Heart left ventricle (tissue), 16 donors: ENCODE results near the gene ALDH3B1. TPM values are rescaled to one million over a fixed set of nuclear protein-coding genes. Genes with fewer than 3 reads are reported as not detected.

Experiments used
- ATAC-seq, 4 donors: fragments of 200-7000 bp; cut with Tn5 transposase; one replicate each; pipeline ENCODE4 v1.9.1; 2020 to 2022; ENCODE audit warnings: moderate library complexity in 4 of 4, mild to moderate bottlenecking in 3 of 4, moderate number of reproducible peaks in 1 of 4
- DNase-seq, 5 donors: peaks; one replicate each; pipeline ENCODE4 v3.0.0-alpha.2; 2020
- H3K27ac ChIP-seq, 12 donors: fragments of 200-600 bp; sonication (generic) in 4 of 12; one replicate each; pipeline versions ENCODE4 v1.5.0 to v1.8.0; 2016 to 2022; ENCODE audit warnings: mild to moderate bottlenecking in 2 of 12
- H3K27me3 ChIP-seq, 9 donors: fragments of 200-600 bp; sonication (generic) in 2 of 9; one replicate each; pipeline versions ENCODE4 v1.5.1 to v1.8.0; 2016 to 2022; ENCODE audit warnings: mild to moderate bottlenecking in 3 of 9
- H3K36me3 ChIP-seq, 9 donors: fragments of 200-600 bp; sonication (generic) in 2 of 9; one replicate each; pipeline versions ENCODE4 v1.5.0 to v1.8.0; 2018 to 2022; ENCODE audit warnings: mild to moderate bottlenecking in 2 of 9
- H3K4me1 ChIP-seq, 12 donors: fragments of 200-600 bp; sonication (generic) in 4 of 12; one replicate each; pipeline versions ENCODE4 v1.5.0 to v1.8.0; 2016 to 2022; ENCODE audit warnings: mild to moderate bottlenecking in 3 of 12
- H3K4me3 ChIP-seq, 12 donors: fragments of 200-600 bp; sonication (generic) in 4 of 12; one replicate each; pipeline versions ENCODE4 v1.5.0 to v1.8.0; 2017 to 2022; ENCODE audit warnings: mild to moderate bottlenecking in 9 of 12, moderate library complexity in 4 of 12
- H3K9me3 ChIP-seq, 12 donors: fragments of 200-600 bp; sonication (generic) in 4 of 12; one replicate each; pipeline versions ENCODE4 v1.5.0 to v1.8.0; 2016 to 2022; ENCODE audit warnings: mild to moderate bottlenecking in 1 of 12
- CTCF ChIP-seq, 12 donors: fragments of 200-600 bp; sonication (generic) in 4 of 12; IDR thresholded peaks; one replicate each; pipeline versions ENCODE4 v1.5.0 to v1.8.0; 2018 to 2022; ENCODE audit warnings: antibody characterized with exemption in 12 of 12, mild to moderate bottlenecking in 5 of 12
- POLR2A ChIP-seq, 2 donors: fragments of 450-650 bp; IDR thresholded peaks; one replicate each; pipeline ENCODE4 v1.6.1; 2017; ENCODE audit warnings: antibody characterized with exemption in 2 of 2, mild to moderate bottlenecking in 2 of 2, moderate library complexity in 2 of 2
- WGBS, 4 donors: extraction: QIAGEN DNeasy Blood & Tissue Kit in 2 of 4; methylation state at CpG; one replicate each; pipeline versions ENCODE4 v1.1.5 to v1.1.7; 2013 to 2018; 5-methylcytosine and 5-hydroxymethylcytosine counted together
- intact Hi-C, 10 donors: fragments of 100-400 bp; cut with DNase I; formaldehyde crosslinking; loops; one replicate each; pipeline versions ENCODE4 v1.11.1 to v1.14.2; 2022
- polyA plus RNA-seq, 2 donors: library from polyadenylated mRNA; stranded (reverse); fragments of 200-250 nt; gene quantifications; one replicate each; pipeline ENCODE4 v1.2.3, GENCODE V29; 2013
- total RNA-seq, 9 donors: library from RNA; depleted of rRNA in 2 of 9; stranded (reverse); fragments of >200 nt in 2 of 9; fragmentation: NEBNext Ultra II Directional in 3 of 9; extraction: Animal tissue kit (Norgen Biotek cat#: 25700) in 3 of 9; gene quantifications; one replicate each; pipeline versions ENCODE4 v1.1.0 to v1.2.4, GENCODE V29; 2016 to 2023
- donor health status: ischemic (EF 13 %, LVEDD 7.1; RV severe dilation, severe dysfunction).
- donor health status: healthy with polysubstance abuse.
- donor health status: DM: no; HTN: yes; CAD: no.
- donor health status: DM: no; HTN: no; CAD: no.
- donor health status: ischemic (EF 25% LVEDD 6.9; RV normal size, moderate dysfunction).
- donor health status: ischemic (EF 25% LVEDD 5.7; RV mildly dilated, moderate dysfunction).
- donor health status: healthy.
- donor health status: DM: yes; HTN: yes; CAD: no.
- donor health status: ischemic (EF 35%, LVEDD 5.7; RV mildly dilated, moderate dysfunction).
- donor health status: nonischemic (EF 11% LVEDD 7.7; RV severe dilation, severe dysfunction).
- donor health status: DM: yes; HTN: yes; CAD: no.
- donor health status: PGD.
- donor health status: ischemic (EF 29% LVEDD 5.4; RV normal size, mild dysfunction).
- donor health status: nonischemic (EF 23%, LVEDD 6.1; RV moderate dilation, normal function).

The ALDH3B1 gene
- total and polyA plus RNA-seq, 11 donors, result 2.3 to 25.4 (median 4.4) TPM

- ATAC-seq, result peak in 2 of 4 donors; percentile 6 to 58
- TF ChIP-seq POLR2A (IDR thresholded peaks at IDR 0.05) (no peak), CTCF (IDR thresholded peaks at IDR 0.05) (no peak)
- no peak overlapping the region for H3K4me3 ChIP-seq
- peaks cover 11 to 77% (median 55%) of the 10 kb centered on the region in 12 donors for H3K4me1 ChIP-seq
- WGBS, 4 donors, result 41 to 58% (median 48%) methylated on average over 14 of the region's 14 CpGs
- DNase-seq, result peak; percentile 68 to 87 (median 81)
- intact Hi-C loops, result loop anchor here in 5 of 10 donors (5.0 to 10.0 kb wide), 8 partner anchors 34 to 178 kb away; partner anchors contain the start of genes CHKA (in 3 of the 5), KMT5B (in 2 of the 5) and UNC93B1 (in 1 of the 5)
- H3K36me3 ChIP-seq, result peaks cover 0 to 43% (median 17%) of the 10 kb centered on the region in 9 donors
- peak overlapping the region; percentile 74 to 96 (median 89) for H3K27ac ChIP-seq
- H3K9me3 ChIP-seq, result no peaks in the 10 kb centered on the region
- H3K27me3 ChIP-seq, result no peaks in the 10 kb centered on the region
Measured at GRCh38 chr11:68036717-68037239, 26.7 kb downstream of the ALDH3B1 start.

- peaks cover 0 to 39% (median 16%) of the 10 kb centered on the region in 9 donors for H3K36me3 ChIP-seq
- peak overlapping the region in 4 of 12 donors; percentile 77 to 88 (median 85) for H3K4me3 ChIP-seq
- no peaks in the 10 kb centered on the region for H3K27me3 ChIP-seq
- intact Hi-C loops, result loop anchor here in 5 of 10 donors (2.0 to 10.0 kb wide), 9 partner anchors 35 to 177 kb away; partner anchors contain the start of genes CHKA (in 4 of the 5), KMT5B (in 2 of the 5) and UNC93B1 (in 1 of the 5)
- 80 to 85% (median 82%) methylated on average over 20 of the region's 20 CpGs for WGBS, 4 donors
- ATAC-seq, result no peak
- peaks cover 11 to 68% (median 50%) of the 10 kb centered on the region in 12 donors for H3K4me1 ChIP-seq
- TF ChIP-seq POLR2A (IDR thresholded peaks at IDR 0.05), result no peak
- no peak for TF ChIP-seq CTCF (IDR thresholded peaks at IDR 0.05)
- H3K27ac ChIP-seq, result peak overlapping the region; percentile 74 to 96 (median 90)
- peak in 3 of 5 donors; percentile 23 to 54 (median 34) for DNase-seq
- no peaks in the 10 kb centered on the region for H3K9me3 ChIP-seq
Measured at GRCh38 chr11:68037411-68038225, 27.5 kb downstream of the ALDH3B1 start.

GRCh38 chr11:68038226-68038717 is 28.1 kb downstream of the ALDH3B1 start:
- 20 to 37% (median 27%) methylated on average over 5 to 13 of the region's 13 CpGs for WGBS, 4 donors
- peak overlapping the region; percentile 7 to 95 (median 80) for H3K4me3 ChIP-seq
- TF ChIP-seq POLR2A (IDR thresholded peaks at IDR 0.05), result no peak
- TF ChIP-seq CTCF (IDR thresholded peaks at IDR 0.05), result no peak
- peak overlapping the region; percentile 74 to 96 (median 90) for H3K27ac ChIP-seq
- H3K9me3 ChIP-seq, result no peaks in the 10 kb centered on the region
- H3K36me3 ChIP-seq, result peaks cover 0 to 39% (median 18%) of the 10 kb centered on the region in 9 donors
- DNase-seq (peak in 4 of 5 donors; percentile 43 to 62 (median 48)), ATAC-seq (peak in 3 of 4 donors; percentile 3 to 8 (median 3))
- intact Hi-C loops, result loop anchor here in 5 of 10 donors (2.0 to 10.0 kb wide), 9 partner anchors 36 to 177 kb away; partner anchors contain the start of genes CHKA (in 4 of the 5), KMT5B (in 2 of the 5) and UNC93B1 (in 1 of the 5)
- peaks cover 11 to 62% (median 45%) of the 10 kb centered on the region in 12 donors for H3K4me1 ChIP-seq
- H3K27me3 ChIP-seq, result no peaks in the 10 kb centered on the region
